ENCODE data around the gene PEA15.
A peak's percentile ranks its signal among the peaks of the same experiment; 100 is the strongest.

The PEA15 gene

DNA sequence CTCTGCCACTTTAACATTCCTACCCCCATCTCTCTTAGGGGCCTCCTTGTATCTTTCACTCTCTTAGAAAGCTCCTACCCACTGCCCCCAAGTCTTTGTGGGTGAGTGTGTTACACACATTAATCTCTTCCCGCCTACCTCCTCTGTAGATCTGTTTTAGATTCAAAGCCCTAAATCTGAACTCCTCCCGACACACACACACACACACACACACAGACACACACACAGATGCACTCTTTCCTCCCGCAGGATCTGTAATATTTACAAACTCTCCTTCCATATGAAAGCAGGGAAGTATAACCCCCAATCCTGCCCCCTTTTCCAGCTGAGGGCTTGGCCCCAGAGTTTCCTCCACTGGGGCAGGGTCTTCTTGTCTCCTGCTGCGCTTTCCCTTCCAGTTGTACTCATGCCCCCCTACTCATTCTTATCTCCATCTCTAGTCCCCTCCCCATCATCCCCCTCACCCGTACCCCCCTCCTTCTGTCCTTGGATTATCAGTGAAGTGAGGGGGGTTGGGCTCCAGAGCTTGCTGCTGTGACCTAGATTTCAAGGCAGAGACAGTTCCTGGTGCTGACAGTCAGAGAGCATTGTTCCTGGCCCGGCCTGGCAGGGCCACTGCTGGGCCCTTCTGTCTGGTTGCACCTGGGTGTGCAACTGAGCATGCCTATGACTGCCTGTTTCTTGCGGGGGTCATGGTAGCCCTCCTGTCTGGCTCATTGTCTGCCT is 4.3 kb downstream of the PEA15 start:
- DNase-seq = no peak

DNA sequence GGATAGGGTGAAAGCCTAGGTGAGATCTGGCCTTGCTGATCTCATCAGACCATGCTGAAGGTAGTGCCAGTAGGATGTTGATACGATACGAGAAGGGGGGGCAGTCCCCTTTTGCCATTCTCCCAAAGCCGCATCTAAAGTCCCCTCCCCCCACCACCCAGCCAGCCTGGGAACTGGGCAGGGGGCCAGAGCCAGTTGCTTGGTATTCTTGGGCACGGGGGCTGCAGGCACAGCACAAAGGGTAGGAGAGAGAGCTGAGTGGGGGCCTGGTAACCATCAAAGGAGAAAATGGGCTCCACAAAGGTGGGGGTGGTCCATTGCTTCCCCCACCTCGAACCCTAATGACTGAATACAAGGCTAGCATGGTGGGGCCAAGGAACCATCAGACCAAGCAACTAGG is 5.4 kb downstream of the PEA15 start:
- no peak for DNase-seq

DNA sequence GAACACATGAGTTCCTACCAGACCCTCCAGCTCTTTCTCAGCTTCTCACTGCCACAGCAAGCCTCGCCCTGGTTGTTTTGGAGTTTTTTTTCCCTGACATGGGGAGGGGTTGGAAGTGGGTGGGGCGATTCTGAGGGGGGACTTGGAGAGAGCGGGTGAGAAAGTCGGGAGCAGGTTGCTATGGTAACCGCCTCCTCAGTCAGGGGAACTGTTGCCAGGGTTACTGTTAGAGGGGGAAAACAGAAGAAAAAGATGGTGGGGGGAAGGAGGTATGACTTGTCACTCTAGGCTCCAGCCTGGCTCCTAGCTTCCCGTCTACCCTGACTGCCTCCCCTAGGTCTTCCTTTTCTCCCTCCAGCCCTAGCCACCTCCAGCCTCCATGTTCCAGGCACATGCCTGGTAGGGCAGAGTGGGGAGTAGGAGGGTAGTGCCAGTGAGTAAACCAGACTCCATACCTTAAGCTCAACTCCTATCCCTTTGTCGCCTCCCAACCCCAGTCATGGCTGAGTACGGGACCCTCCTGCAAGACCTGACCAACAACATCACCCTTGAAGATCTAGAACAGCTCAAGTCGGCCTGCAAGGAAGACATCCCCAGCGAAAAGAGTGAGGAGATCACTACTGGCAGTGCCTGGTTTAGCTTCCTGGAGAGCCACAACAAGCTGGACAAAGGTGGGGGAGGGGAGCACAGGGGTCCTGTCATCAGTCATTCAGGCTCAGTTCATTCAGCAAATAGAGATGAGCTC is 6.0 kb downstream of the PEA15 start:
- DNase-seq = no peak

DNA sequence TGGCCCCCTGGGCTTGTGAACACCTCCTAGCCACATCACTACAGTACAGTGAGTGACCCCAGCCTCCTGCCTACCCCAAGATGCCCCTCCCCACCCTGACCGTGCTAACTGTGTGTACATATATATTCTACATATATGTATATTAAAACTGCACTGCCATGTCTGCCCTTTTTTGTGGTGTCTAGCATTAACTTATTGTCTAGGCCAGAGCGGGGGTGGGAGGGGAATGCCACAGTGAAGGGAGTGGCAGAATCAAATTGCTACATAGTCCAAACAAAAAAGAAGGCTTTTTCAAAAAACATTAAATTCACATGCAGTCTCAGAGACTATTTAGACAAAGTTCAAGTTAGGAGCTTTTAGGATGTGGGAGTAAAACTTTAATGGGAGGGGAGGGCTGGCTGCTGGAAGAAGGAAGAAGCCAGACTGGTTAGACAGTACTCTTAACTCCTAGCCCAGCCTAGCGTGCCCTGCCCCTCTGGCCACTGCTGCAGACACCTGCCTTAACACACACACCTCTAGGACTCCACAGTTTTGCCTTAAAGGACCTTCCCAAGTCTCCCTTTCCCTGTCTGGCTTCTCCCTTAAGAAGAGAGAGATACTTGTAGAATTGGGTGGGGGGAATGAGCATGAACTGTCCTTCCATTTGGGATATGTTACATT is 9.4 kb downstream of the PEA15 start:
- no peak for DNase-seq

DNA sequence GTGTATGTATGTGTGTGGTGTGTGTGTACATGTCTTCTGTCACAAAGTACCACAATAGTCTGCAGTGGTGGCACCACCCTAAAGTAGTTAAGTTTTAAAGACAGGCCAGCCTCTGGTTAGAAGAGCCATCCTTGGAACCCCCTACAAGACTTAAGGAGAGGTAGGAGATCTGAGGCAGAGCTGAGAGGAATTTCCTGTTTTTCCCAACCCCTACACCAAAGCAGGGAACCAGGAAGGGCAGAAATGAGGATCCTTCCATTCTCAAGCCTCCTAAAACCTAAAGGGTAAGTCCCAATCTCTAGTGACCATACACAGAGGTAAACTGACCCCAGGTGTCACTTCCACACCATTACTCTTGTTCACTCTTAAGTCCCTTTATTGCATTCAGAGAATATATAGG is 11.1 kb downstream of the PEA15 start:
- no peak for DNase-seq

DNA sequence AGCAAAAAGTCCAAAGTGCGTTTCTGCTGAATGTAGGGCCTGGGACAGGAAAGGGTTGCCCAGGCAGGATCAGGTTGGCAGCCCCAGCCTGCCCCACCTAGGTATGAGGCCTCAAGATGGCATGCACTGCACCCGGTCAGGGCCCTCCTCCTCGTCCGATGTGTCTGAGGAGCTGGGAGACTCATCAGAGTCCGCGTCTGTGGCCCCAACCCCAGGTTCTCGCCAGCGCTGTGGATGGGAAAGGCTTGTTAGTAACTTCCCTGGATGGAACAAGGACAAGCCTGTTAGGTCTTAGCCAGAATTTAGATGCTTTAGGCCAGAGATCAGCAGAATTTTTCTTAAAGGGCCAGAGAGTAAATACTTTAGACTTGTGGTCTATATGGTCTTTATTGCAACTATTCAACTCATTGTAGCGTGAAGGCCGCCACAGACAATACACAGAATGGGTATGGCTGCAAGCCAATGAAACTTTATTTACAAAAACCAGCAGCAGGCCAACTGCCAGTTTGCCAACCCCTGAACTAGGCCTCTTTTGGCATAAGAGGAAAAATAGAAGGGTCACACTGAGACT is 12.4 kb downstream of the PEA15 start:
- peak; percentile 51 for DNase-seq

DNA sequence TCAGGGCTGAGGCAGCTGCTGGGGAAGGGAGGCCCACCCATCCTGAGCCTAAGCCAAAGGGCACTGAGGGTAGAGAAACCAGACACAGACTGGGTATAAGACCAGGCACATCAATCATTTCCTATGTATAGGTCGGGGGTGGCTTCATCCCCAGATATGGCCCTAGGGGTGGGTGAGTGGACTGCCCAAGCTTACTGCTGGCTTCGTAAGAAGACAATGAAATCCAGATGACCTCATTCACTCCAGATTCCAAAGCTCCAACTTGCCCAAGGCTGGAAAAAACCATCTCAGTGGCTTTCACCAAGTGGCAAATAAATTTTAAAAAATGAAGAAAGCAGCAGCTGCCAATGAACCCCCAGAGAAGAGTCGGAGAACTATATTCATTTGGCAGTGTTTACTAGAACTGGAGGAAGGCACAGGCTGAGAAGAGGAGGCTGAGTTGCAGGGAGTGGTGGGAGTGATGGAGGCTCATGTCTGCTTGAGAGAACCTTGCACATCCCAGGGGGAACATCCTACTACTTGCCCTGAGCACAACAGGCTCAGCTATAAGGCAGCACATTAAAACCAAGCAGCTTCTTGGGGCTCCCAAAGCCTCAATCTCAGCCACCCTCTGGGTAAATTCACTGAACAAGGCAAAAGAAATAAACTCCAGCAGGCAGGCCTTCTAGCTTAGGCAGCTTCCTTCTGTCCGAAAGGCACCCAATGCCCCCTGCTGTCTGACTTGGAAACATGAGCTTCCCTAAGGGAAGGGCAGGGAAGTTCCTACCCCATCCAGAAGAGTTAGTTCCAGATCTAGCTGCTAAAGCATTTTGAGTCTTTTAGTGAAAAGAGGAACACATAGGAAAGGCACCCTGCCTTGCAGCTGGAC is 14.1 kb downstream of the PEA15 start:
- peak; percentile 57 for DNase-seq

DNA sequence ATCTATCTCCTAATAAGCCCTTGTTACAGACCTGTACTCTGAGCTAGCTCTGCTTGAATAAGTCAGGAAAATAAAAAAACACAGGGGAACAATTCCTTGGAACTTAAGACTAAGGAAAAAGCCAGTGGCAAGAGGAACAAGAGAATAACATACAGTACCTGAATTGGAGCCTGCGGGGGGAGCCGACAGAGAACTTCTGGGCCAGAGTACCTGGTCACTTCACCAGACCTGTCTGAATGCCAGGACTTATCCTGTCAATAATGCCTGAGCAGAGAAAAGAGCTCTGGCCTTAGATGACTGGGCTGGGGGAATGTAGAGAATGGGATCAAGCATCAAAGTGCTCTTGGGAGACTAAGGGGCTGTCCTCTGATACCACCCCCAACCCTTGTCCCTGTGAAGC is 15.1 kb downstream of the PEA15 start:
- no peak for DNase-seq

DNA sequence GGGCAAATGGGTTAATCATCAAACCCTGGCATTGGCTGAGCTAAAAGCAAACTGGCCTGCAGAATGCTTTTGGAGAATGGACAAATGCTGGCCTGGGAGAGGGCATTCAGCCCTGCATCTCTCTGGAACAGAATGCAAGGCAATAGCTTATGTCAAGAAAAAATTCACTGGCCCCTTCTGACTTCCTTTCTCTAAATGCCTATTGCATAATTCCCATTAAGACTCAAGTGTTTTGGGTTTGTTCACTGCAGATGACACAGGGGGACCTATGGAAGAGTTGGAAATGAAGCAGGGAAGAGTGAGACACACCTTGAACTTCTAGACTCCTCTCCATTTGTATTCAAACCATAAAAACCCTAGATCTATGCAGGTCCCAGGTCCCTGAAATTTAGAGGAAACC is 15.9 kb downstream of the PEA15 start:
- no peak for DNase-seq

DNA sequence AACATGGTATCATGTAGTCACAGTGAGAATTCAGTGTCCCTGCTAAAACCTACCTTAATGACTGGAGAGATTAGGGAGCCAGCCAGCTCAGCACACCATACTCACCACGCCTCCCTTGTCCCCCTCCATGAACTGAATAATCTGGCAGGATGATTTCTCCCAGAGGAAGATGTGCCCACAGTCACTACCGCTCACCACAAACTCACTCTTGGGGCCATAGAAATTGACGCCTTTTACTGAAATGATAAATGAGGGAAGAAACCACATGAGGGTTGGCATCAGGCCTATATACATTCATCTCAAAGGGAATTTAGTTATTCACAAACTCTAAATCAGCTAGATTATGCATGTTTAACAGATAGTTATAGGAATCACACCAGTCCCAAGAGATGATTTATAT is 17.4 kb downstream of the PEA15 start:
- no peak for DNase-seq

DNA sequence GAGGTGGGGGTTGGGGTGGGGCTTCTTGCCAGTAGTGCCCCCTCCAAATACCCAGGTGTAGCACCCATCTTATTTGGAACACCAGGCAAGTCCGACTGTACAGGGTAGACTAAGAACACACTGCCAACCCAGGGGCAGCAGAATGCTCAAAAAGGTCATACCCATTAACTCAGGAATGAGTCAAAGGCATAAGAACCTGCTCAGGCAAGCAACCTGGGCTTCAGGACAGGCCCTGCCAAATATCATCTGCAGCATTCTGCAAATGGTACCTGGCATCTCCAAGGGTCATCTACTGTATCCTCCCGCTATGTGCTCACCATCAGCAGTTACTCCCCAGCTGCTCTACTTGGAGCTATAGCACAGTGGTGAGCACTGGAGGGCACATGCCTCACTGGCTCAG is 19.4 kb downstream of the PEA15 start:
- DNase-seq = no peak

DNA sequence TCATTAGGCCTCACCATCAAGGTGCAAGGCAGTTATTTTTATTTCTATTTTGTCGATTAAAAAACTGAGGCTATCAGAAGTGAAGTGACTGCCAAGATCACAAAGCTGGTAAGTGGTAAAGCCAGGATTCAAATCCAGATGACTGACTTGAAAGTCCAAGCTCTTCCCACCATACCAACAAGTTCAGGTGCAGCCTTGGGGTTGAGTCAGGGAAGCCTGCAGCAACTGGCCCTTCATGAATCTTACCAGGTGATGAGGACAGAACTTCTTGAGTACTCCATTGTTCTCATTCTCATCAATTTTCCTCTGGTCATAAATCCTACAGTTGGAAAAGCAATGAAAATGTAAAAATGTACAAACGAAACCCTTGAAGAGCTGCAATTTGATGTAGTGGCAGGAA is 20.2 kb downstream of the PEA15 start:
- DNase-seq = no peak

DNA sequence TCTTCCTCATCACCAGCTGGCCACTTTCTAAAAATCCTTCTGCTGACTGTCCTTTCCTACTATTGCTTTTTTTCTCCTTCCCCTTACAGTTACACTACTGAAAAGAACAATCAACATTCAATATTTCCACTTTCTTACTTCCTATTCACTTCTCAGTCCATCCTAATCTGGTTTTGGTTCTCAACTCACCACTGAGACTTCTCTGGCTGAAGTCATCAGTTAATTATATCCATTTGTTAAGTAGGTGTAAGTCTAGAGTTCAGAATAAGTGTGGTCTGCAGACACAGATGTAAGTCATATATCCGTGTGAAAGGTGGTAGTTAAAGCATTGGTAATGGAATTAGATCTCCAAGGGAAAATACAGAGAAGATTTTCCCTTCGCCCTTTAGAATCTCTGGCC is 21.4 kb downstream of the PEA15 start:
- no peak for DNase-seq

DNA sequence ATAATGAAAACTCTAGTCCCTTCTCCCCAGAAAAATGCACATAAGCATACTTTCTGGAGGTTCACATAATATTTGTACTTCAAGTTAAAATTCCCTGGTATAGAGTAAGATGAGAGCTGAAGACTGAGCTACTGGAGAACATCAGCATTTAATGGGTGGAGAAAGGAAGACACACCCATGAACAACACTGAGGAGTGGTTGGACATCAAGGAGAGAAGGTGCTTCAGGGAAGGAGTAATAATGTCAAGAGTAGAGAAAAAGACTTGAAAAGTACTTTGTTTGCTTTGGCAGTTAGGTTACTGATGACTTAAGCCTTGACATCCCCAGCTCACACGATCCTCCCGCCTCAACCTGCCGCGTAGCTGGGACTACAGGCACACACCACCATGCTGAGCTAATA is 21.9 kb downstream of the PEA15 start:
- DNase-seq = no peak

DNA sequence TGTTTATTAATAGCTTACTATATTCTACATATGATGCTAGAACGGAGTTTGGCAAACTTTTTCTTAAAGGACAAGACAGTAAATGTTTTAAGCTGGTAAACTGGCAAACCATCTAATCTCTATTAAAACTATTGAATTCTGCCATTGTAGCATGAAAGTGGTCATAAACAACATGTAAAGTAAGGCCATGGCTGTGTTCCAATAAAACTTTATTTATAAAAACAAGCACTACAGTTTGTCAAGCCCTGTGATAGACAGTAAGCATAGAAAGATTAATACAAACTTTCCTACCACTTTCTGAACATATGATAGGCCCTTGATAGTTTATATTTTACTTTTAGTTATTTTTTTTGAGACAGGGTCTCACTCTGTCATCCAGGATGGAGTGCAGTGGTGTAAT is 22.4 kb downstream of the PEA15 start:
- no peak for DNase-seq

DNA sequence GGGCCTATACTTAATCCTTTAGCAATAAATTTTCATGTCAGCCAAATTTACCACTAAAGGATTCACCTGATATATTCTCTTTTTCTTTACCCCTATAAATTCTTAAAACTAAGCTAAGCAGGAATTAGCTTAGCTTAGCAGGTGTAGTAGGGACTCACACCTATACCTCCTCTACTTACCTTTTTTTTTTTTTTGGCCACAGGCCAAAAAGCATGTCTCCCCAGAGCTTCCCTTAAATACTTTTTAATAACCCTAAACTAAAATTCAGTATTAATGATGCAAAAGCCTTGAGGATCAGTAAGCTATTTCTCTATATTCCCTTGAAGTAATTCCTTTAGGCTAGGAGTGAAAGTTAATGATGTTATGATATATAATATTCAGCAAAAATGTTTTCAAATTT is 23.2 kb downstream of the PEA15 start:
- DNase-seq = no peak

DNA sequence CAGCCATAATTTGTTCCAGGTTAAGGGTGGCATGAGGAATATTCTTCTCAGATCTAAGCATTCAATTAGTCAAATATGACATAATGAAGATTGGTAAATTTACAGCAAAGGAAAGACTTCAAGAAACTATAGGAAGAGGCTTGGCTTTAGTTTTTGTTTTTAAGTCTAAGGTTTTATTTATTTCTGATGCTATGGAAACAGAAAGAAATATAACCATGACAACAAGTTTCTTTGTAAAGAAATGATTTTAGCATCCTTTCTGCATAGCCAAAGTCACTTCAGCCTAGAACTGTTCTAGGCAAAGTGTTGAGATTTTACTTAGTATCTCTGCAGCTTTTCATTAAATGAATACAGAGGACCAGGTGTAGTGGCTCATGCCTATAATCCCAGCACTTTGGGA is 27.7 kb downstream of the PEA15 start:
- no peak for DNase-seq

DNA sequence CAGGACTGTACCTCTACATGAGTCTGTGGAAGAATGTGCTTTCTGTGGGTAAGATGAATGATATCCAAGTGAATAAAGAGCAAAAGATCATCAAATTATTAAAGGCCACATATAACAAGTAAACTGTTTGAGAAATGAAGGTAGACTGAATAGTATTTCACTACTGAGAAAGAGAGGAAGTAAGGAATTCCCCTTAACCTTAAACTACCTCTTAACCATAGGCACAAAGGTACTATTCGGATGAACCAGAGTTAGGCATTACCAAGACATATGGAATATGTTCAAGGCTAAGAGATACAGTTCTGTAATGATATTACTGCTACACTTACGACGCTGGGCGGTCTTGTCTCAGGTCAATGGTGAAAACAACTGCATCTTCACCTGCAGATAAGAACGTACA is 31.6 kb downstream of the PEA15 start:
- no peak for DNase-seq

DNA sequence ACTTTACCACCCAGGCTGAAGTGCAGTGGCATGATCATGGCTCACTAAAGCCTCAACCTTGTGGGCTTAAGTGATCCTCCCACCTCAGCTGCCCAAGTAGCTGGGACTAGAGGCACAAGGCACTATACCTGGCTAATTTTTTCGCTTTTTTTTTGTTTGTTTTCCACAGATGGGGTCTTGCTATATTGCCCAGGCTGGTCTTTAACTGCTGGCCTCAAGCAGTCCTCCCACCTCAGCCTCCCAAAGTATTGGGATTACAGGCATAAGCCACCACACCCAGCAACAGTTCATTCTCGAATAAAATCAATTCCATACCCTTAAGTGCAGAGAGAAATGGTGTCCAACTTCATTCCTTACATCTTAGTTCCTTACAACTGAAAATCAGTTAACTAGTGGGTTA is 32.4 kb downstream of the PEA15 start:
- DNase-seq = no peak

DNA sequence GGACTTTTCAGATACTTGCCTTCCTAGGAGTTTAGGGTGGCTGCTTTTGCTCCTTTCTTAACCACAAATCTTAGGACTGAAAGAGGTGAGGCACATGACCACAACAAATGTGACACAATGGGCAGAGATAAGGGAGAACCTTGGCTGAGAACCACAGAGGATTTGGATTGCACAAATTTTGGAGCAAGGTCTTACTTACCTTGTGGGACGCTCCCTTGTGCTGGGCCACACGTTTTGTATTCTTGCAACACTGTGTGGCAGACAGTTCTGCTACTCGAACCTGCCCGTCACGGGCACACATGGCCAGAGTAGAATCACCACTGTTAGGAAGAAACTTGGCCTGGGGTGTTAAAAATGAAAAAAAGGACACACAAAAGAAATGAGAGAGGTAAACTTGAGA is 33.2 kb downstream of the PEA15 start:
- no peak for DNase-seq

DNA sequence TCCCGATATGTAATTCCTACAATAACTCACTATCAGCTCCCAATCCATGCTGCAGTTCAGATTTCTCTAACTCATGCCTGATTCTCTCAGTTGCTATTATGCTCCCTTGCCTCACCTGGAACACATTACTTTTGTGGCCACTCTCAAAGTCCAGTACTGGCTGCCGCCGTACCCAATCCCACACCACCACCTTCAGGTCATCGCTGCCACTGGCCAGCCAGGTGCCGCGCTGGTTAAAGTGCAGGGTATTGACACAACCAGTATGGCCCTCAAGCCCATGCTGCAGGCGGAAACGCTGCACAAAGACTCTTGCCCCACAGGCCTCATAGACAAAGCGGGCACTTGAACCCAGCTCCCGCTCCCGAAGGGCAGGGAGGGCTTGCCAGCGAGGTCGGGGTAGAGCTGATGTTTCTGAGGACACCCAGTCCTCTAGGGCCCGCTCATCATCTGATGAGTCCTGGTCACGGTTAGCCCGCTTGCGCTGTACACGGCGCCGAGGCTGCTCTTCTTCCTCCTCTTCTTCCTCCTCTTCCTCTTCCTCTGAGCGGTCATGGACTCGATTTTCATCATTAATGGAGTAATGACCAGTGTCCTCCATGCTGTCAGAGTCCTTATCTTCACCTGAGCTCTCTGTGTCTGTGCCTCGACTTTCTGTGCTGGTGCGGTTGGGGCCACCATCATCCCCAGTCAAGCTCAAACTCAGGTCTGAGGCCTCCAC is 34.6 kb downstream of the PEA15 start:
- DNase-seq = no peak

DNA sequence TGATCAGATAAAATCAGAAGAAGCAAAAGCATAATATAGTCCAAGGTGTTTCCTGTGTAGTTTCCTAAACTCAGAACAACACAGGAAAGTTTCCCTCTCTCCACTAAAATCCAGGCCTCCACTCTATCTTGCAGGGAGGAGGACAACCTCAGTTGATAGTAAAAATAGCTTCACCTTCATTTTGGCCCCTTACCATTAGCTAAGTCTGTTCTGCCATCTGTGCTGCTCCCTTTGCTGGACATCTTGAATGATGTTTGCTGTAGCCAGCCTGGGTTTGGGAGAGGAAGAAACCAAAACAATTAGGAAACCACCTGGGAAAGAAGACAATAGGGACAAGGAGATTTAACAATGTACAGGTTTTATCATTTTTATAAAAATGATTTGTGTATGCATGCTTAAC is 38.6 kb downstream of the PEA15 start:
- DNase-seq = no peak
